ENCODE data around the gene SUGP1. TPM values are rescaled to one million over a fixed set of nuclear protein-coding genes. Genes with fewer than 3 reads are reported as not detected.
A peak's percentile ranks its signal among the peaks of the same experiment; 100 is the strongest.

Gene SUGP1
- polyA plus RNA-seq, 1 experiment: 34.1 TPM

DNA sequence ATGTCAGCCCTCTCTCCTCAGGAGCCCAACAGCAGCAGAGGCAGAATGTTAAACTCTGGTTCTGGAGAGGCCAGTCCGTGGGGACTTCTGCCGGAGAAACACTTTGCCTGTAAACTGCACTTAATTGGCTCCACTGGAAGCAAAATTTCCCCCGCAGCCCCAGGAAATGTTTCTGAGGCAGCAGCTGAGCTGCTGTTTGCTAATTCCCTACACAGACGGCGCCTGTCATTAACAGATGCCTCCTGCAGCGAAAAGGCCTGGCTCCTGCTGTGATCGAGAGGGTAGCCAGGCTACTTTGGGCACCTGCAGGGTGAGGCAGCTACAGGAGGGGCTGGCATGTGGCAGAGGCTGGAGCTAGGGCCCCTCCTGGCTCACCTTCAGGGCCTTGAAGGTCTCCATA, 42.0 kb downstream of the SUGP1 start:
- Histone ChIP-seq H3K36me3 (ENCODE audit: control insufficient read depth, insufficient read depth, low read length) (peaks cover 19% of the 10 kb centered on the region), H3K4me3 (ENCODE audit: low read depth, low read length) (no peak overlapping the region), H3K27me3 (ENCODE audit: control insufficient read depth, insufficient read depth, low read length) (no peaks in the 10 kb centered on the region)
- no peak for DNase-seq (ENCODE audit: low read depth)
- ChIA-PET POLR2A (no interaction called here), CTCF (interaction anchor here (0.6 kb wide), 1 partner anchor 17 kb away, joined by 3 read pairs; no protein-coding TSS in a partner anchor)
- TF ChIP-seq CTCF (IDR thresholded peaks at IDR 0.05; ENCODE audit: insufficient read depth, low read depth, low read length): no peak

DNA sequence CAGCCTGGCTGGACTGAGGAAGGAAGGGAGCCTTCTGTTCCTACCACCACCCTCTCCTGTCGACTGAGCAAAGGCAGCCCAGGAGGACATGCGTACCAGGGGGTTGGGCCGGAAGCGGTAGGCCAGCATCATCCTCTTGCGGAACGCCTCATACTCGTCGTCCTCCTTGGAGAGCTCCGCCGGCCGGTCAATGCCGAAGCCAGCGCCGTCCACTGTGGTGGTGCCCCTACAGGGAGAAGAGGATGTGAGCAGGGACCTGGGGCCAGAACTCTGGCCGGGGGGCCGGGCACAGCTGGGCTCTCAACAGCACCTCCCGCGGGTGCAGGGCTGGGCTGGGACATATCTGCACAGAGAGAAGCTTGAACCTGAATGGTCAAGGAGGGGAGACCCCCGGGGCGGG, 43.5 kb downstream of the SUGP1 start:
- TF ChIP-seq CTCF (IDR thresholded peaks at IDR 0.05; ENCODE audit: insufficient read depth, low read depth, low read length): no peak
- CTCF ChIA-PET: no interaction called here
- no peak overlapping the region for H3K4me3 ChIP-seq (ENCODE audit: low read depth, low read length)
- no peak for DNase-seq (ENCODE audit: low read depth)
- POLR2A ChIA-PET: no interaction called here
- H3K36me3 ChIP-seq (ENCODE audit: control insufficient read depth, insufficient read depth, low read length): peaks cover 19% of the 10 kb centered on the region
- H3K27me3 ChIP-seq (ENCODE audit: control insufficient read depth, insufficient read depth, low read length): no peaks in the 10 kb centered on the region

GRCh38 chr19:19276386-19276785, 43.9 kb downstream of the SUGP1 start:
- no peak for TF ChIP-seq CTCF (IDR thresholded peaks at IDR 0.05; ENCODE audit: insufficient read depth, low read depth, low read length)
- POLR2A ChIA-PET: no interaction called here
- CTCF ChIA-PET: no interaction called here

GRCh38 chr19:19274716-19275565, 45.4 kb downstream of the SUGP1 start:
- ChIA-PET CTCF (no interaction called here), POLR2A (no interaction called here)
- TF ChIP-seq CTCF (IDR thresholded peaks at IDR 0.05; ENCODE audit: insufficient read depth, low read depth, low read length): no peak
- H3K36me3 ChIP-seq (ENCODE audit: control insufficient read depth, insufficient read depth, low read length): peaks cover 17% of the 10 kb centered on the region
- DNase-seq (ENCODE audit: low read depth): no peak
- no peak overlapping the region for H3K4me3 ChIP-seq (ENCODE audit: low read depth, low read length)
- H3K27me3 ChIP-seq (ENCODE audit: control insufficient read depth, insufficient read depth, low read length): no peaks in the 10 kb centered on the region

More at GRCh38 chr19:19276386-19276785, 43.9 kb downstream of the SUGP1 start:
- peak; percentile 18 for DNase-seq (ENCODE audit: low read depth)
- no peaks in the 10 kb centered on the region for H3K27me3 ChIP-seq (ENCODE audit: control insufficient read depth, insufficient read depth, low read length)
- H3K36me3 ChIP-seq (ENCODE audit: control insufficient read depth, insufficient read depth, low read length): peaks cover 19% of the 10 kb centered on the region
- no peak overlapping the region for H3K4me3 ChIP-seq (ENCODE audit: low read depth, low read length)

DNA sequence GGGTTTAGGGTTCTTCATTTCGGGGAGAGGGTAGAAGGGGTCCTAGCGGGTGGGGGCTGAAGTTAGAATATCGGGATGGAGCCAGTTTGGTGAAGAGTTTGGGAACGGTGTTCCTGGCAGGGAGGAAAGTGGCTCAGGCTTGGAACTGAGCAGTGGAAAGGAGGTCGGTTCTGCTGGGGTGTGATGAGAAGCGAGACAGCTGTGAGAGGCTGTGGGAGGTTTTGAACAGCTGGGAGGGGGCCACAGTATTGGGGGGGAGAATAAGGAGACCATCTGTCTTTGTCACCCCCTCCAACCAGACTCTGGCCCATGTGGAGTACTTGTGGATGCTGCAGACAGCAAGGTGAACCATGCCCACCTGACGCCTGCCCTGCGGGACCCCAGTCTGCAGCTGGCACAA, 46.2 kb downstream of the SUGP1 start:
- H3K27me3 ChIP-seq (ENCODE audit: control insufficient read depth, insufficient read depth, low read length): no peaks in the 10 kb centered on the region
- DNase-seq (ENCODE audit: low read depth): no peak
- no peak for TF ChIP-seq CTCF (IDR thresholded peaks at IDR 0.05; ENCODE audit: insufficient read depth, low read depth, low read length)
- peaks cover 12% of the 10 kb centered on the region for H3K36me3 ChIP-seq (ENCODE audit: control insufficient read depth, insufficient read depth, low read length)
- ChIA-PET CTCF (no interaction called here), POLR2A (no interaction called here)
- no peak overlapping the region for H3K4me3 ChIP-seq (ENCODE audit: low read depth, low read length)
